WTC11 (cell line): ENCODE data around the gene ONECUT2. TPM values are rescaled to one million over a fixed set of nuclear protein-coding genes. Genes with fewer than 3 reads are reported as not detected.
A peak's percentile ranks its signal among the peaks of the same experiment; 100 is the strongest.

Experiments used
- ATAC-seq: fragments of 200-7000 bp; cut with Tn5 transposase; 2 replicates; pipeline ENCODE4 v1.10.0; 2021; ENCODE audit warnings: mild to moderate bottlenecking, moderate library complexity
- CTCF ChIA-PET: fragments of 300-600 bp; sonication (Branson Sonifier 250); formaldehyde crosslinking; loops from one replicate; lab custom pipeline; 2021; ENCODE audit warnings: antibody characterized with exemption; lab: Charles Lee
- POLR2A ChIA-PET: fragments of 350-600 bp; sonication (Branson Sonifier 250); formaldehyde crosslinking; loops from one replicate; lab custom pipeline; 2021; ENCODE audit warnings: antibody characterized with exemption; lab: Charles Lee
- DNase-seq: peaks from one replicate; pipeline ENCODE4 v3.0.0; 2021; ENCODE audit warnings: low spot score
- H3K27ac Mint-ChIP-seq: 2 replicates; pipeline ENCODE4 v1.8.0; 2021; ENCODE audit warnings: mixed read lengths
- H3K27me3 Mint-ChIP-seq: 2 replicates; pipeline ENCODE4 v1.8.0; 2021; ENCODE audit warnings: low read depth, mild to moderate bottlenecking, moderate library complexity, mixed read lengths
- H3K36me3 Mint-ChIP-seq: 2 replicates; pipeline ENCODE4 v1.8.0; 2021; ENCODE audit warnings: mixed read lengths
- H3K4me1 Mint-ChIP-seq: 2 replicates; pipeline ENCODE4 v1.8.0; 2022; ENCODE audit warnings: mixed read lengths
- H3K4me3 Mint-ChIP-seq: 2 replicates; pipeline ENCODE4 v1.8.0; 2021; ENCODE audit warnings: mild to moderate bottlenecking, moderate library complexity, mixed read lengths
- H3K9me3 Mint-ChIP-seq: 2 replicates; pipeline ENCODE4 v1.8.0; 2021; ENCODE audit warnings: mixed read lengths
- CREB1 ChIP-seq: sonication (generic); formaldehyde crosslinking; IDR thresholded peaks from 2 replicates; pipeline ENCODE4 v1.8.0; 2023; ENCODE audit warnings: mild to moderate bottlenecking, missing genetic modification reagents
- ETV6 ChIP-seq: sonication (generic); formaldehyde crosslinking; IDR thresholded peaks from 2 replicates; pipeline ENCODE4 v1.8.1; 2022; ENCODE audit warnings: mild to moderate bottlenecking, missing genetic modification reagents
- NR3C1 ChIP-seq: sonication (generic); formaldehyde crosslinking; conservative IDR thresholded peaks from 2 replicates; pipeline ENCODE4 v1.8.1; 2023; ENCODE audit warnings: low read depth, mild to moderate bottlenecking, missing genetic modification reagents
- RORB ChIP-seq: fragments of 250-450 bp; sonication (Bioruptor Pico); IDR thresholded peaks from 2 replicates; pipeline ENCODE4 v1.9.0; 2021; ENCODE audit warnings: mild to moderate bottlenecking
- TEAD4 ChIP-seq: sonication (generic); formaldehyde crosslinking; IDR thresholded peaks from 2 replicates; pipeline ENCODE4 v1.8.0; 2022; ENCODE audit warnings: mild to moderate bottlenecking, missing genetic modification reagents
- ZBTB21 ChIP-seq: sonication (generic); formaldehyde crosslinking; IDR thresholded peaks from 2 replicates; pipeline ENCODE4 v1.8.1; 2023; ENCODE audit warnings: mild to moderate bottlenecking, missing genetic modification reagents, borderline replicate concordance
- ZNF423 ChIP-seq: fragments of 250-450 bp; sonication (Bioruptor Pico); IDR thresholded peaks from 2 replicates; pipeline ENCODE4 v2.1.2; 2022; ENCODE audit warnings: mild to moderate bottlenecking, moderate library complexity
- total RNA-seq: library from RNA; stranded (reverse); gene quantifications from 3 replicates; pipeline ENCODE4 v1.2.3, GENCODE V29; 2021
- TF ChIP-seq, protein P1 (sequence below): sonication (generic); formaldehyde crosslinking; IDR thresholded peaks from 2 replicates; pipeline ENCODE4 v1.8.1; 2023; ENCODE audit warnings: mild to moderate bottlenecking, moderate library complexity, missing genetic modification reagents
- TF ChIP-seq, protein P2 (sequence below): sonication (generic); formaldehyde crosslinking; IDR thresholded peaks from 2 replicates; pipeline ENCODE4 v1.8.1; 2022; ENCODE audit warnings: mild to moderate bottlenecking, moderate library complexity, missing genetic modification reagents
- TF ChIP-seq, protein P3 (sequence below): fragments of 200-600 bp; IDR thresholded peaks from 2 replicates; pipeline ENCODE4 v1.8.0; 2022; ENCODE audit warnings: antibody characterized with exemption
- TF ChIP-seq, protein P4 (sequence below): sonication (generic); formaldehyde crosslinking; IDR thresholded peaks from 2 replicates; pipeline ENCODE4 v1.8.0; 2023; ENCODE audit warnings: mild to moderate bottlenecking, missing genetic modification reagents
- TF ChIP-seq, protein P5 (sequence below): sonication (generic); formaldehyde crosslinking; IDR thresholded peaks from 2 replicates; pipeline ENCODE4 v1.8.0; 2023; ENCODE audit warnings: missing genetic modification reagents, mild to moderate bottlenecking, borderline replicate concordance

Gene ONECUT2
- total RNA-seq, 1 experiment from 2014 or later, result 0.87 TPM

DNA sequence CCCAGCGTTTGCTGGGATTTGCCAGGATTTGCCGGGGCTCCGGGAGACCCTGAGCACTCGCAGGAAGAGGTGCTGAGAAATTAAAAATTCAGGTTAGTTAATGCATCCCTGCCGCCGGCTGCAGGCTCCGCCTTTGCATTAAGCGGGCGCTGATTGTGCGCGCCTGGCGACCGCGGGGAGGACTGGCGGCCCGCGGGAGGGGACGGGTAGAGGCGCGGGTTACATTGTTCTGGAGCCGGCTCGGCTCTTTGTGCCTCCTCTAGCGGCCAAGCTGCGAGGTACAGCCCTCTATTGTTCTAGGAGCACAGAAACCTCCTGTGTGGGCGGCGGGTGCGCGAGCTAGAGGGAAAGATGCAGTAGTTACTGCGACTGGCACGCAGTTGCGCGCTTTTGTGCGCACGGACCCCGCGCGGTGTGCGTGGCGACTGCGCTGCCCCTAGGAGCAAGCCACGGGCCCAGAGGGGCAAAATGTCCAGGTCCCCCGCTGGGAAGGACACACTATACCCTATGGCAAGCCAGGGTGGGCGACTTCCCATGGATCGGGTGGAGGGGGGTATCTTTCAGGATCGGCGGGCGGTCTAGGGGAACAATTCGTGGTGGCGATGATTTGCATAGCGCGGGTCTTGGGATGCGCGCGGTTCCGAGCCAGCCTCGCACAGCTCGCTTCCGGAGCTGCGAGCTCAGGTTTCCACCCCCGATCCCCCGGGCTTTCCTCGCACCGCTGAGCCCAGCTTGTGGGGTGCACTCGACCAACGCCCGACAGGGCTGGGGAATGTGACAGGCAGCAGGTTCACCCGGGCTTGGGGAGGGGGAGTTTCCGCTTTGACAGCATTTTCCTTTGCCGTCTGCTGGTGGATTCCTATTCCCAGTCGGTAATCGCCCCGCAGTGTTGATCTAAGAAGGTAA, 2.8 kb downstream of the ONECUT2 start:
- POLR2A ChIA-PET, result interaction anchor here (0.6 kb wide), 1 partner anchor 669 kb away, joined by 3 read pairs; no protein-coding TSS in a partner anchor
- no peak overlapping the region for H3K27ac Mint-ChIP-seq
- peaks cover 99% of the 10 kb centered on the region for H3K27me3 Mint-ChIP-seq
- no peaks in the 10 kb centered on the region for H3K36me3 Mint-ChIP-seq
- H3K4me1 Mint-ChIP-seq, result peaks cover 64% of the 10 kb centered on the region
- CTCF ChIA-PET, result interaction anchor here (0.5 to 4.8 kb wide), 14 partner anchors 8 to 564 kb away, joined by 3 to 35 read pairs (median 5); partner anchors contain the start of gene ST8SIA3
- H3K4me3 Mint-ChIP-seq, result peak overlapping the region; percentile 83
- TF ChIP-seq NR3C1 (no peak), CREB1 (CRISPR knock-in tag) (no peak), ETV6 (CRISPR knock-in tag) (peak; percentile 22; the same call in 1 of the 2 replicates), RORB (CRISPR knock-in tag) (no peak), ZBTB21 (no peak), ZNF423 (CRISPR knock-in tag) (0 out of 2 replicates have a peak, but pooled peaks have one; percentile 6), TEAD4 (CRISPR knock-in tag) (0 out of 2 replicates have a peak, but pooled peaks have one; percentile 33)
- TF ChIP-seq, protein P1, sequence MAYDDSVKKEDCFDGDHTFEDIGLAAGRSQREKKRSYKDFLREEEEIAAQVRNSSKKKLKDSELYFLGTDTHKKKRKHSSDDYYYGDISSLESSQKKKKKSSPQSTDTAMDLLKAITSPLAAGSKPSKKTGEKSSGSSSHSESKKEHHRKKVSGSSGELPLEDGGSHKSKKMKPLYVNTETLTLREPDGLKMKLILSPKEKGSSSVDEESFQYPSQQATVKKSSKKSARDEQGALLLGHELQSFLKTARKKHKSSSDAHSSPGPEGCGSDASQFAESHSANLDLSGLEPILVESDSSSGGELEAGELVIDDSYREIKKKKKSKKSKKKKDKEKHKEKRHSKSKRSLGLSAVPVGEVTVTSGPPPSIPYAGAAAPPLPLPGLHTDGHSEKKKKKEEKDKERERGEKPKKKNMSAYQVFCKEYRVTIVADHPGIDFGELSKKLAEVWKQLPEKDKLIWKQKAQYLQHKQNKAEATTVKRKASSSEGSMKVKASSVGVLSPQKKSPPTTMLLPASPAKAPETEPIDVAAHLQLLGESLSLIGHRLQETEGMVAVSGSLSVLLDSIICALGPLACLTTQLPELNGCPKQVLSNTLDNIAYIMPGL (CRISPR knock-in tag), result 0 out of 2 replicates have a peak, but pooled peaks have one; percentile 33
- TF ChIP-seq, protein P2, sequence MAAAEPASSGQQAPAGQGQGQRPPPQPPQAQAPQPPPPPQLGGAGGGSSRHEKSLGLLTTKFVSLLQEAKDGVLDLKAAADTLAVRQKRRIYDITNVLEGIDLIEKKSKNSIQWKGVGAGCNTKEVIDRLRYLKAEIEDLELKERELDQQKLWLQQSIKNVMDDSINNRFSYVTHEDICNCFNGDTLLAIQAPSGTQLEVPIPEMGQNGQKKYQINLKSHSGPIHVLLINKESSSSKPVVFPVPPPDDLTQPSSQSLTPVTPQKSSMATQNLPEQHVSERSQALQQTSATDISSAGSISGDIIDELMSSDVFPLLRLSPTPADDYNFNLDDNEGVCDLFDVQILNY (CRISPR knock-in tag), result 0 out of 2 replicates have a peak, but pooled peaks have one; percentile 14
- TF ChIP-seq, protein P3, sequence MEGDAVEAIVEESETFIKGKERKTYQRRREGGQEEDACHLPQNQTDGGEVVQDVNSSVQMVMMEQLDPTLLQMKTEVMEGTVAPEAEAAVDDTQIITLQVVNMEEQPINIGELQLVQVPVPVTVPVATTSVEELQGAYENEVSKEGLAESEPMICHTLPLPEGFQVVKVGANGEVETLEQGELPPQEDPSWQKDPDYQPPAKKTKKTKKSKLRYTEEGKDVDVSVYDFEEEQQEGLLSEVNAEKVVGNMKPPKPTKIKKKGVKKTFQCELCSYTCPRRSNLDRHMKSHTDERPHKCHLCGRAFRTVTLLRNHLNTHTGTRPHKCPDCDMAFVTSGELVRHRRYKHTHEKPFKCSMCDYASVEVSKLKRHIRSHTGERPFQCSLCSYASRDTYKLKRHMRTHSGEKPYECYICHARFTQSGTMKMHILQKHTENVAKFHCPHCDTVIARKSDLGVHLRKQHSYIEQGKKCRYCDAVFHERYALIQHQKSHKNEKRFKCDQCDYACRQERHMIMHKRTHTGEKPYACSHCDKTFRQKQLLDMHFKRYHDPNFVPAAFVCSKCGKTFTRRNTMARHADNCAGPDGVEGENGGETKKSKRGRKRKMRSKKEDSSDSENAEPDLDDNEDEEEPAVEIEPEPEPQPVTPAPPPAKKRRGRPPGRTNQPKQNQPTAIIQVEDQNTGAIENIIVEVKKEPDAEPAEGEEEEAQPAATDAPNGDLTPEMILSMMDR, result peak; percentile 63
- TF ChIP-seq, protein P4, sequence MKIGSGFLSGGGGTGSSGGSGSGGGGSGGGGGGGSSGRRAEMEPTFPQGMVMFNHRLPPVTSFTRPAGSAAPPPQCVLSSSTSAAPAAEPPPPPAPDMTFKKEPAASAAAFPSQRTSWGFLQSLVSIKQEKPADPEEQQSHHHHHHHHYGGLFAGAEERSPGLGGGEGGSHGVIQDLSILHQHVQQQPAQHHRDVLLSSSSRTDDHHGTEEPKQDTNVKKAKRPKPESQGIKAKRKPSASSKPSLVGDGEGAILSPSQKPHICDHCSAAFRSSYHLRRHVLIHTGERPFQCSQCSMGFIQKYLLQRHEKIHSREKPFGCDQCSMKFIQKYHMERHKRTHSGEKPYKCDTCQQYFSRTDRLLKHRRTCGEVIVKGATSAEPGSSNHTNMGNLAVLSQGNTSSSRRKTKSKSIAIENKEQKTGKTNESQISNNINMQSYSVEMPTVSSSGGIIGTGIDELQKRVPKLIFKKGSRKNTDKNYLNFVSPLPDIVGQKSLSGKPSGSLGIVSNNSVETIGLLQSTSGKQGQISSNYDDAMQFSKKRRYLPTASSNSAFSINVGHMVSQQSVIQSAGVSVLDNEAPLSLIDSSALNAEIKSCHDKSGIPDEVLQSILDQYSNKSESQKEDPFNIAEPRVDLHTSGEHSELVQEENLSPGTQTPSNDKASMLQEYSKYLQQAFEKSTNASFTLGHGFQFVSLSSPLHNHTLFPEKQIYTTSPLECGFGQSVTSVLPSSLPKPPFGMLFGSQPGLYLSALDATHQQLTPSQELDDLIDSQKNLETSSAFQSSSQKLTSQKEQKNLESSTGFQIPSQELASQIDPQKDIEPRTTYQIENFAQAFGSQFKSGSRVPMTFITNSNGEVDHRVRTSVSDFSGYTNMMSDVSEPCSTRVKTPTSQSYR (CRISPR knock-in tag), result no peak
- TF ChIP-seq, protein P5, sequence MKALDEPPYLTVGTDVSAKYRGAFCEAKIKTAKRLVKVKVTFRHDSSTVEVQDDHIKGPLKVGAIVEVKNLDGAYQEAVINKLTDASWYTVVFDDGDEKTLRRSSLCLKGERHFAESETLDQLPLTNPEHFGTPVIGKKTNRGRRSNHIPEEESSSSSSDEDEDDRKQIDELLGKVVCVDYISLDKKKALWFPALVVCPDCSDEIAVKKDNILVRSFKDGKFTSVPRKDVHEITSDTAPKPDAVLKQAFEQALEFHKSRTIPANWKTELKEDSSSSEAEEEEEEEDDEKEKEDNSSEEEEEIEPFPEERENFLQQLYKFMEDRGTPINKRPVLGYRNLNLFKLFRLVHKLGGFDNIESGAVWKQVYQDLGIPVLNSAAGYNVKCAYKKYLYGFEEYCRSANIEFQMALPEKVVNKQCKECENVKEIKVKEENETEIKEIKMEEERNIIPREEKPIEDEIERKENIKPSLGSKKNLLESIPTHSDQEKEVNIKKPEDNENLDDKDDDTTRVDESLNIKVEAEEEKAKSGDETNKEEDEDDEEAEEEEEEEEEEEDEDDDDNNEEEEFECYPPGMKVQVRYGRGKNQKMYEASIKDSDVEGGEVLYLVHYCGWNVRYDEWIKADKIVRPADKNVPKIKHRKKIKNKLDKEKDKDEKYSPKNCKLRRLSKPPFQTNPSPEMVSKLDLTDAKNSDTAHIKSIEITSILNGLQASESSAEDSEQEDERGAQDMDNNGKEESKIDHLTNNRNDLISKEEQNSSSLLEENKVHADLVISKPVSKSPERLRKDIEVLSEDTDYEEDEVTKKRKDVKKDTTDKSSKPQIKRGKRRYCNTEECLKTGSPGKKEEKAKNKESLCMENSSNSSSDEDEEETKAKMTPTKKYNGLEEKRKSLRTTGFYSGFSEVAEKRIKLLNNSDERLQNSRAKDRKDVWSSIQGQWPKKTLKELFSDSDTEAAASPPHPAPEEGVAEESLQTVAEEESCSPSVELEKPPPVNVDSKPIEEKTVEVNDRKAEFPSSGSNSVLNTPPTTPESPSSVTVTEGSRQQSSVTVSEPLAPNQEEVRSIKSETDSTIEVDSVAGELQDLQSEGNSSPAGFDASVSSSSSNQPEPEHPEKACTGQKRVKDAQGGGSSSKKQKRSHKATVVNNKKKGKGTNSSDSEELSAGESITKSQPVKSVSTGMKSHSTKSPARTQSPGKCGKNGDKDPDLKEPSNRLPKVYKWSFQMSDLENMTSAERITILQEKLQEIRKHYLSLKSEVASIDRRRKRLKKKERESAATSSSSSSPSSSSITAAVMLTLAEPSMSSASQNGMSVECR (CRISPR knock-in tag), result 0 out of 2 replicates have a peak, but pooled peaks have one; percentile 16
- peak; percentile 54 for ATAC-seq
- no peaks in the 10 kb centered on the region for H3K9me3 Mint-ChIP-seq
- DNase-seq, result peak; percentile 92
